Esophagus (tissue), 2 donors: ENCODE data around the gene HSPA6. TPM values are rescaled to one million over a fixed set of nuclear protein-coding genes. Genes with fewer than 3 reads are reported as not detected.
A peak's percentile ranks its signal among the peaks of the same experiment; 100 is the strongest.
"Not testable (repeated sequence)": the region's sequence is repeated elsewhere in the genome, so short reads cannot be mapped to it uniquely, and the experiment has no call there.

Experiments used
- H3K27ac ChIP-seq, 2 donors: one replicate each; pipeline ENCODE4 v1.5.1; 2013; ENCODE audit warnings: low read depth in 2 of 2, mild to moderate bottlenecking in 2 of 2, inconsistent platforms in 1 of 2, low read length in 1 of 2, moderate library complexity in 1 of 2
- H3K27me3 ChIP-seq, 2 donors: one replicate each; pipeline ENCODE4 v1.6.1; 2013; ENCODE audit warnings: low read length in 2 of 2, control low read depth in 1 of 2, mild to moderate bottlenecking in 1 of 2; ENCODE audit not compliant: insufficient read depth in 2 of 2, control insufficient read depth in 1 of 2
- H3K36me3 ChIP-seq, 2 donors: one replicate each; pipeline ENCODE4 v1.6.1; 2013; ENCODE audit warnings: low read length in 1 of 2; ENCODE audit not compliant: control insufficient read depth in 2 of 2, insufficient read depth in 2 of 2
- H3K4me1 ChIP-seq, 2 donors: one replicate each; pipeline ENCODE4 v1.6.1; 2013; ENCODE audit warnings: low read length in 1 of 2; ENCODE audit not compliant: control insufficient read depth in 2 of 2, insufficient read depth in 2 of 2
- H3K4me3 ChIP-seq, 2 donors: one replicate each; pipeline ENCODE4 v1.5.1; 2013; ENCODE audit warnings: low read length in 2 of 2, mild to moderate bottlenecking in 2 of 2, low read depth in 1 of 2, moderate library complexity in 1 of 2
- H3K9me3 ChIP-seq, 2 donors: one replicate each; pipeline ENCODE4 v1.6.1; 2013; ENCODE audit warnings: mild to moderate bottlenecking in 2 of 2, low read depth in 1 of 2, low read length in 1 of 2, moderate library complexity in 1 of 2; ENCODE audit not compliant: control insufficient read depth in 2 of 2, insufficient read depth in 1 of 2
- WGBS, 2 donors: extraction: QIAGEN DNeasy Blood & Tissue Kit; methylation state at CpG; one replicate each; pipeline ENCODE4 v1.1.7; 2013; 5-methylcytosine and 5-hydroxymethylcytosine counted together
- polyA plus RNA-seq, 2 donors: library from polyadenylated mRNA; stranded (reverse); fragments of 200-250 nt; gene quantifications; one replicate each; pipeline ENCODE4 v1.2.3, GENCODE V29; 2013
- donor health status: healthy with polysubstance abuse.
- donor health status: Bipolar disorder and iron deficiency.

HSPA6 gene
- polyA plus RNA-seq, 2 donors, result 0.79 to 1.2 TPM

DNA sequence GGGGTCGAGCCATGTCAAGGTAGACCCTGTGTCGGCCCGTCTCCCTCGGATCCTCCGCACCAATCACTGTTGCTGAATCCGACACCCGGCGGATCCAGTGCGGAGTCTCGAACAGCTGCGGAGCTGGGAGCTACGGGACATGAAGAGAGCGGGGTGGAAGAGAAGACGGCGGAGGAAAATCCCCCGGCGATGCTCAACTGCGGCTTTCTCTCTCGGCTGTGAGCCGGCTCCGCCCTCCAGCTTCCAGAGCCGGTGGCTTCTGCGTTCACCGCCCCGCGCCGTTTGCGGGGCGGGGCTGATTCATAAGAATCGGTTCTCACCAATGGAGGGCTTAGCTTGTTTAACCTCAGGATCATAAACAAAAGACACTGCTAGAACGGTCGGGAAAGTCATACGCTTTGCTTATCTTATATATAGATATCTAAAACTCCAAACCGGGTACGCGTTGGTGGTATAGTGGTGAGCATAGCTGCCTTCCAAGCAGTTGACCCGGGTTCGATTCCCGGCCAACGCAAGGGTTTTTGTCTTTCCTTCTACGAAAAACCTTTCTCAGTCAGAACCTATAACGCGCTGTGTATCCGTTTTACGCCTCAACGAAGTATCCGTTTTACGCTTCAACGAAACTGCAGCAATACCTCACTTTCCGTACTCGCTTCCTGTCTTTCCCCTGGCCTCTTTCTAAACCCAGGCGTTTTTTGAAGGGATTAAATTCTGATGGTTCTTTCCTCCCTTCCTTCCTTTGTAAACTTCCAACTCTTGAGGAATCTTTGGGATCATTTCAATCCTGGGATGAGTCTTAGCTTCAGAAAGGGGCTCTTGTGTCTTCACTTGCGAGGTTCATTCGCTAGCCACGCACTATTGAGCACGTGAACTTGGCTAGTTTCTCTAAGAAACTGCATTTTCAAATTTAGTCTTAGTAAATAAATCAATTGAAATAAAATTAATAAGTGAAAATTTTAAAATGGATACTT, 6.6 kb downstream of the HSPA6 start:
- peak overlapping the region; percentile 76 to 91 for H3K27ac ChIP-seq
- WGBS, 2 donors, result 1% methylated on average over 52 to 54 of the region's 56 CpGs
- H3K27me3 ChIP-seq, result not testable (repeated sequence)

DNA sequence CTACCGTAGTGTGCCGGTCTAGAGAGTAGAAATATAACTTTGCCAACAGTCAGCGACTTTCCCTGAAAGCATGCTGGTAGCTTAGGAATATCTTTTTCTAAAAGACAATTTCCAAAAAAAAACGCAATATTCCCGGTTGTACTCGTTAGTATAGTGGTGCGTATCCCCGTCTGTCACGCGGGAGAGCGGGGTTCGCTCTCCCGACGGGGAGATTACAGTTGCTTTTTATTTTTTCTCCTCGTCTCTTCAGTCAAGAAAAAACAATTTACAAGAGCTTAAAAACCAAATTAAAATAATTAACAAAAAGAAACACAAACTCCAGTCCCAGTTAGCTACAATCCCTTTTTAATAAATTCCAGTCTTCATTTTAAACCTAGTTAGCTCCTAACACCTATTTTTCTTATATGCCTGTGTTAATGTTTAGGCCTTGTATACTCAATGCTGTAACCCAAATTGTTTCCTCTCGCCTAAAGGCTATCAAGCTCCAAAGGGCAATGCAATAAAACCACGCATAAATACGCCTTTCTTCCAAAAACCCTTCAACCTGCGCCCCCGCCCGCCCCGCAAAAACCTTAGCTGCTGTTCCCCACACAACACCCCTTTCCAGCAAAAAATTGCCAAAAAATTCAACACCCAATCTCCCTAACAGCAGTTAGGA, 7.8 kb downstream of the HSPA6 start:
- Histone ChIP-seq H3K36me3 (no peaks in the 10 kb centered on the region), H3K4me3 (no peak overlapping the region), H3K27me3 (no peaks in the 10 kb centered on the region), H3K9me3 (no peaks in the 10 kb centered on the region), H3K27ac (peak overlapping the region in 1 of 2 donors; percentile 24), H3K4me1 (no peaks in the 10 kb centered on the region)
- 73 to 84% methylated on average over 22 of the region's 22 CpGs for WGBS, 2 donors

More for the DNA sequence above, 6.6 kb downstream of the HSPA6 start:
- H3K9me3 ChIP-seq, H3K36me3 ChIP-seq, H3K4me1 ChIP-seq: not testable (repeated sequence)
- H3K4me3 ChIP-seq, result peak overlapping the region; percentile 61 to 70

DNA sequence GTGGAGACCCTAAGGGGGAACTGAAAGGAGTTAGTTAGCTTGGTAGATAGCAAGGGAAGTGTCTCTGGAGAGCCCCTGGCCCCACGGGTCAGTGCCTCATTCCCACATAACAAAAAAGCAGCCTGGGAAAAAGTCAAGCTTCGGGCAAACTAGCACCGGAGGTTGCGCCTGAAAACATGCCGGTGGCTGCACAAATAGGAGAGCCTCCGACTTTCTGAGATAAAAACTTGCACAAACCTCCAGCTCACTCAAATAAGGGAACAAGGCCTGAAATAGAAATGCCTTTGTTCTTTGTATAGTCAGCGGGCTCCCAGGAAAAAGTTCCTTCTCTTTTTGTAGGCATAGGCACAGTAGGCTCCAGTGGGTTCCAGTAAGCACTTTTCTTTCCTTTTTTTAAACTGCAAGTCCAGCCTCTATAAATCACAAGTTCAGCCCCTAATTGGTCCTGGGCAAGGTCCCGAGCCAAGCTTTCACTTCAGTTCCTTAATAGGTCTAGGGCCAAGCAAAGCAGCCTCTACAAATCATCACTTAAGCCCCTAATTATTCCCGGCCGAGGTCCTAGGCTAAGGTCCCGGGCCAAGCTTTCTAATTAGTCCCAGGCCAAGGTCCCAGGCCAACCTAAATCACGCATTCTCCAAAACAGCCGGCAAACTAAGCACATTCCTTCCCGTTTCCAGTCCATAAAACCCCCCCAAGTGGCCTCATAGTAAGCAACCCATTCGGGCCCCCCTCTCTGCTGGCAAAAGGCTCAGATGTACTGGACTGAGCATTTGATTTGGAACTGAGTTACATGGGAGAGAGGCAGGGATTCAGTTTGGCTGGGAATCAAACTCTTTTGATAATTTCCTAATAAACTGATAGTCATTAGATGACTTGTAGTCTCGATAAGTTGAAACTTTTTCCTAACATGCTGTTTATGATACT, 8.6 kb downstream of the HSPA6 start:
- not testable (repeated sequence) for H3K36me3 ChIP-seq, H3K4me3 ChIP-seq, H3K27me3 ChIP-seq, H3K4me1 ChIP-seq, H3K9me3 ChIP-seq
- H3K27ac ChIP-seq, result peak overlapping the region in 1 of 2 donors; percentile 33
- 59 to 64% methylated on average over 15 of the region's 16 CpGs for WGBS, 2 donors

DNA sequence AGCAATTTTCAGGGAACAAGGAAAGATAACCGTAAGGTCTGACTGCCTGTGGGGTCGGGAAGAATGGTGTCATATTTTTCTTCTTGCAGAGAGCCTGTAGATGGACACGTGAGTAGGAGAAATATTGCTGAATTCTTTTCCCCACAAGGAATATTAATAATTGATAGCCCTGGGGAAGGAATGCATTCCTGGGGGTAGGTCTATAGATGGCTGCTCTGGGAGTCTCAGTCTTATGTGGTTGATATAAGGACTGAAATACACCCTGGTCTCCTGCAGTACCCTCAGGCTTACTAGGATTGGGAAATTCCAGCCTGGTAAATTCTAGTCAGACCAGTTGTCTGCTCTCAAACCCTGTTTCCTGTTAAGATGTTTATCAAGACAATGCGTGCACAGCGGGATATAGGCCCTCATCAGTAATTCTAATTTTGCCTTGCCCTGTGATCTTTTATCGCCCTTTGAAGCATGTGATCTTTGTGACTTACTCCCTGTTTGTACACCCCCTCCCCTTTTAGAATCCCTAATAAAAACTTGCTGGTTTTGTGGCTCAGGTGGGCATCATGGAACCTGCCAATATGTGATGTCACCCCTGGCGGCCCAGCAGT, 12.8 kb downstream of the HSPA6 start:
- H3K9me3 ChIP-seq, H3K36me3 ChIP-seq, H3K27ac ChIP-seq, H3K4me3 ChIP-seq, H3K4me1 ChIP-seq, H3K27me3 ChIP-seq: not testable (repeated sequence)
- WGBS, 2 donors, result 75 to 87% methylated on average over 7 of the region's 7 CpGs

DNA sequence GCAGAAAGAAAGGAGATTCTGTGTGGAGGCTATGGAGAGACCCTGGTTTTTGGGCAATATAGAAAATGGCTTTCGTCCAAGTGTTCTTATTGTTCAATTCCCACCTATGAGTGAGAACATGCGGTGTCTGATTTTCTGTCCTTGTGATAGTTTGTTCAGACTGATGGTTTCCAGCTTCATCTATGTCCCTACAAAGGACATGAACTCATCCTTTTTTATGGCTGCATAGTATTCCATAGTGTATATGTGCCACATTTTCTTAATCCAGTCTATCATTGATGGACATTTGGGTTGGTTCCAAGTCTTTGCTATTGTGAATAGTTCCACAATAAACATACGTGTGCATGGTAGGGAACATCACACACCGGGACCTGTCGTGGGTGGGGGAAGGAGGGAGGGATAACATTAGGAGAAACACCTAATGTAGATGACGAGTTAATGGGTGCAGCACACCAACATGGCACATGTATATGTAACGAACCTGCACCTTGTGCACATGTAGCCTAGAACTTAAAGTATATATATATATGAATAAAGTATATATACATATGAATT, 14.7 kb downstream of the HSPA6 start:
- H3K4me3 ChIP-seq, H3K4me1 ChIP-seq, H3K27ac ChIP-seq, H3K36me3 ChIP-seq, H3K27me3 ChIP-seq, H3K9me3 ChIP-seq: not testable (repeated sequence)
- 80 to 83% methylated on average over 7 of the region's 7 CpGs for WGBS, 2 donors

DNA sequence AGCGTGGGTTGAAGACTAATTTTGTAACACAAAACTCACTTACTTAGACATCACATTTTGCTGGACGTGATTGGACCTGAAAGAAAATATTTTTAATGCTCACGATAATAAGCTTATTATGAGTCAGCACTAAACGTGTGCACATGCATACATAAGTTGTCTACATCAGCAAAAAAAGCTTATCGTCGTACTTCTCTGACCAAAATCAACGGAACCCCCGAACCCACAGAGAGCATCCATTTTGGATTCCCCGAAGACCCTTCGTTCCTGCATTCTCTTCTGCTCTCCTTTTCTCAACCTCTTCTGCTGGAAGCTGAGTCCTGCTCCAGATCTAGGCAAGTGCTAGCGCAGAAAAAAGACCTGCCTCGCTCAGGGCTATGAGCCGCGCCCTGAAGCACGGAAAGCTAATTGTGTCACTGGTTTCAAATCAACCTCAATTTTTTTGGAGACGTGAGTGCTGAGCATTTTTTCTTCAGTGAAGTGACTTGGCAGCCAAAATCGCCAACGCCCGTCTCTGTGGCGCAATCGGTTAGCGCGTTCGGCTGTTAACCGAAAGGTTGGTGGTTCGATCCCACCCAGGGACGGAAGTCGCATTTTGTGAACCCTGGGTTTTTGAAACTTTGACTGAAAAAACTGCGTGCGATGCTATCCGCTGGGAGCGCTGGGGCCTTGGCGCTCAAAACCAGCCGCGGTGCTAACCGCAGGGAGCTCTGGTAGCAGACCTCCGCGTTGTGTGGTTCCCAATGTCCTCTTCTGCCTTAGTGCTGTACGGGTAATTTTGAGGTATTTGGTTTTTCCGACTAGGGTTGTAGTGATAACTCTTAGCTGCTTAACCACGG, 15.6 kb downstream of the HSPA6 start:
- Histone ChIP-seq H3K27ac (peak overlapping the region; percentile 90 to 94), H3K4me3 (peak overlapping the region; percentile 39 to 49)
- H3K4me1 ChIP-seq, H3K36me3 ChIP-seq, H3K9me3 ChIP-seq, H3K27me3 ChIP-seq: not testable (repeated sequence)
- 4 to 6% methylated on average over 41 of the region's 41 CpGs for WGBS, 2 donors

DNA sequence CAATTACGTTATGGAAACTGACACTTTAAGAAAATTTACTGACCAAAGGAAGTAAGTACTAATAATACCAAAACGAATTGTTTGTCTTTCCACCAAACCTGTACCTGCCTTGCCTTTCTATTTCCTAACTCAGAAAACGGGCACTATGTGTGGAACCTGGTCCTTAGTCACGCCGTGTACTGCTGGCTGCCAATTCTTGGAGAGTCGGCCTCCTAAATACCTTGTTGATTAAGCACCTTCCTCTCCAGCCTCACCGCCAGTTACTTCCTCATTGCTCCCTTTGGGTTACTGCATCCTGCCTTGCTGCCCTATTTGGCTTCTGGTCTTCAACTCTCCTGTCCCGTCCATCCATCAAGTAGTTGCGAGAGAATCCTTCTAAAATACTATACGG, 16.2 kb downstream of the HSPA6 start:
- H3K4me1 ChIP-seq, H3K9me3 ChIP-seq, H3K27me3 ChIP-seq, H3K4me3 ChIP-seq, H3K36me3 ChIP-seq: not testable (repeated sequence)
- H3K27ac ChIP-seq, result peak overlapping the region; percentile 4 to 30
- WGBS, 2 donors, result 44 to 47% methylated on average over 10 of the region's 10 CpGs

DNA sequence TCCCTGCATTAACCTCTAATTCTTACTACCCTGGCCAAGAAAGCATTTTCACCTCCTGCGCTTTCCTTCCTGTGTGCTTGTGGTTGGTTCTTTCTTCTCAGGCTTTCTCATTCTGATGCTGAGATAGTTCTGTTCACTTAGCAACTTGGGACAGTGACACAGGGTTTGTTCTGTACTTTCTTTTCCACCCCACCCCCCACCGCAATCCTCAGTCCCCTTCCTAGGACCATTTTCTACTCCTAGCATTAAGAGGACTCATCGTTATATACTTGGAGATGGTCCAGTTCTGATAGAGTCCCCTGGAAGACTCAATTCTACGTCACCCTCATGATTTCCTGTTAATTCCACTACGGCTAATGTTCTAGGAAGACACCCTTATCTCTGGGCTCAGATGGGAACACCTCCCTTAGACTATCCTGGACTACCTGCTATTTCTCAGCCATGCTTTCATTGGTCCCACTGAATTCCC, 17.8 kb downstream of the HSPA6 start:
- H3K4me1 ChIP-seq, H3K27me3 ChIP-seq, H3K4me3 ChIP-seq, H3K36me3 ChIP-seq, H3K27ac ChIP-seq, H3K9me3 ChIP-seq: not testable (repeated sequence)
- WGBS, 2 donors, result 65 to 75% methylated on average over 5 of the region's 5 CpGs
